NCI-H460 (cell line): ENCODE measurements around the gene RIN3. TPM values are rescaled to one million over a fixed set of nuclear protein-coding genes. Genes with fewer than 3 reads are reported as not detected.
A peak's percentile ranks its signal among the peaks of the same experiment; 100 is the strongest.

Experiments used
- DNase-seq: peaks from one replicate; pipeline ENCODE4 v3.0.0-alpha.2; 2016; ENCODE audit warnings: low read depth; ENCODE audit errors: extremely low read depth
- total RNA-seq: library from RNA; depleted of rRNA; stranded (reverse); fragments of >200 nt; shearing (Covaris generic); gene quantifications from 2 replicates; pipeline ENCODE4 v1.2.3, GENCODE V29; 2014

RIN3 gene
- total RNA-seq, 1 experiment from 2014 or later = 2.5 TPM

- no peak for DNase-seq
These were observed 189.9 kb downstream of the RIN3 start for GRCh38 chr14:92703516-92703915.

GRCh38 chr14:92704036-92704804 is 190.6 kb downstream of the RIN3 start:
- DNase-seq = no peak

GRCh38 chr14:92704821-92705220 is 191.2 kb downstream of the RIN3 start:
- no peak for DNase-seq

DNA sequence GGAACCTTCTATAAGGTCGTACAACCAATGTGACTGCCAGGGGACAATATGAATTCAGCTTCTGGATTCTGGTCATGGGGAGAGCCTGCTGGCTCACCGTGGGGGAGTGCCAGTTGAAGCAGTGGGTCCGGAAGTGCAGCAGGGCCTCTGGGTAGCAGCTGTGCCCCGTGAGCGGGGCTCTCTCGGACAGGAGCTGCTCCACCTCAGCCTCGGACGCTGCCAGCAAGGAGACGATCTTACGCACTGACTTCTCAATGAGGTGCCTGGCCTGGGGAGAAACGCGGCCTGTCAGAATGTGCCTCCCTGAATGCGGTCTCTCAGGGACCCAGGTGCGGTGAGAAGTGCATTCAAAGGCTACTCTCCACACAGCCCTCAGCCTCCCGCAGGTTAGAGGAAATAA is 192.8 kb downstream of the RIN3 start:
- no peak for DNase-seq

- DNase-seq = no peak
These were observed 195.9 kb downstream of the RIN3 start for GRCh38 chr14:92709340-92710000.

DNA sequence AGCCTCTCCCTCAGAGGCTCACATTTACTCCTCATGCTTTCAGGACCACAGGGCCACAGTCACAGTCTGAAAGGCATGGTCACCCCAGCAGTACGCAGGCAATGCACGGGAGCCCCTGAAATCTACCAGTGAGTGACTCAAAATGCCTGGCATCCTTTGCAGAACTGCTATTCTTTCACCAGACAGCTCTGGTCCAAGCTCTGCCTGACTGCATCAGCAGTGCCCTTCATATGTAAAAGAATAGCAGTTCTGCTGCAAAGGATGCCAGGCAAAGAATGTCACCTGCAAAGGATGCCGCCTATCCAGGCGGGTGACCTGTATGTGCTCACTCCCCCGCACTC is 196.4 kb downstream of the RIN3 start:
- no peak for DNase-seq

DNA sequence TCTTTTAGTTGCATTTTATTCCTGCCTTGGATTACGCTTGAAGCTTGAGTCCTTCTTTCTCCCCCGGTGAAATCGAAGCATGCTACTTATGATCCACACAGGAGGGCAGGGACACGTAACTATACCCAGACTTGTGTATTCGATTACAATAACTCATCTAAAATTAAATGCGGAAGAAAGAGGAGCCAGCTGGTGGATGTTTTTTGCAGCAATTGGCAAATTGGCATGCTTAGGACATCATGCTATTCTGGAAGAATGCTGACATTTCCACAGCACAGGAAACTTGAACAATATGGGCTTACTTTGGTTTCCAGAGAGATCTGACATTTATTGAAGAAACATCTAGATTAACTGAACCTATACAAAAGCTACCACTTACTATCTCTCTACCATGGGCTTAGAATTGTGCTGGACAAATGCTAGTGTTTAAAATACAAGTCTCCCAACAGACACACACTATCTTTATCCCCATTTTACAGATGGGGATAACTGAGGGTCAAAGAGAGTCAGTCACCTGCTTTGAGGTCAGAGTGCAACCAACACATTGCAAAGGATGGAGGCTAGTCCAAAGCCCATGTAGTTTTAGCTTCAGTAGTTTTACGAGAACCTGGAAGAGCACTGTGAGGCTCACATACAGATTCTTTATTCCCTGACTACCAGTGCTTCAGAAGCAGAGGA is 198.5 kb downstream of the RIN3 start:
- no peak for DNase-seq

DNA sequence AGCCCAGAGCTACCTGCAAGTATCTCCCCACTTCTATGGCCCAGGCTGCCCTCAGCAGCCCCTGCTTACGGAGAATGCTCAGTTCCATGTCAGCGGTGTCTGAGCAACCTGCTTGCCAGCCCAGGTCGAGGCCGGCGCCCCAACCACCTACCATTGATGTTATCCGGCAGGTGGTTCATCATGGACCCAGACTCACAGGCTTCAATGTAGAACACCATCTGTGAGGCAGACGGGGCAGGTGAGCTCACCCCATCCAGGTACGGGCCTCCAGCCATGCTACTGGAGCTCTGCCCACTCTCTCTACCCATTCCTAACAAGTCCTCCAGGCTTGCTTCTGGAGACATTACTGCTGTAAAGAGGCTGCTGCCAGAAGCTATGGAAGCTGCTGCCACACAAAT is 199.1 kb downstream of the RIN3 start:
- DNase-seq = no peak

- peak; percentile 75 for DNase-seq
These were observed 201.2 kb downstream of the RIN3 start for GRCh38 chr14:92714739-92715307.

- no peak for DNase-seq
These were observed 202.6 kb downstream of the RIN3 start for GRCh38 chr14:92716131-92716530.

- no peak for DNase-seq
These were observed 204.0 kb downstream of the RIN3 start for GRCh38 chr14:92717571-92718042.

DNA sequence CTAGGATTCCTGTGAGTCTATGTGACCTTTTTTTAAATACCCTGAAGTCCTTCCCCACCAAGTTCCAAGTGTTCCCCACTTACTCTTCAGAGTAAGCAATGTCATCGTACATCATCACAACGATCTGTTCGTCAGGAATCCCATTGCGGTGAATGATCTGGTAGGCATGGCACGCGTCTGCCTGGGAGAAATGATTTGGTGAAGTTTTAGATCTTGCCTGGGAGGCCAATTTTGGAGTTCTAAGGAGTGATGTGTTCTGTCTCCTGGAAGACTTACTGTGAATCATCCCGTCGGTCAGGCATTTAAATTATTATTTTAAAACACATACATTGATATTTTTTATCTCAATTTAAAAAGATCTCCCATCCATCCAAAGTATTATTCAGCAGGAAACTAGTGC is 205.1 kb downstream of the RIN3 start:
- no peak for DNase-seq

- DNase-seq = no peak
These were observed 205.8 kb downstream of the RIN3 start for GRCh38 chr14:92719421-92719820.

- DNase-seq = no peak
These were observed 206.3 kb downstream of the RIN3 start for GRCh38 chr14:92719890-92720323.

DNA sequence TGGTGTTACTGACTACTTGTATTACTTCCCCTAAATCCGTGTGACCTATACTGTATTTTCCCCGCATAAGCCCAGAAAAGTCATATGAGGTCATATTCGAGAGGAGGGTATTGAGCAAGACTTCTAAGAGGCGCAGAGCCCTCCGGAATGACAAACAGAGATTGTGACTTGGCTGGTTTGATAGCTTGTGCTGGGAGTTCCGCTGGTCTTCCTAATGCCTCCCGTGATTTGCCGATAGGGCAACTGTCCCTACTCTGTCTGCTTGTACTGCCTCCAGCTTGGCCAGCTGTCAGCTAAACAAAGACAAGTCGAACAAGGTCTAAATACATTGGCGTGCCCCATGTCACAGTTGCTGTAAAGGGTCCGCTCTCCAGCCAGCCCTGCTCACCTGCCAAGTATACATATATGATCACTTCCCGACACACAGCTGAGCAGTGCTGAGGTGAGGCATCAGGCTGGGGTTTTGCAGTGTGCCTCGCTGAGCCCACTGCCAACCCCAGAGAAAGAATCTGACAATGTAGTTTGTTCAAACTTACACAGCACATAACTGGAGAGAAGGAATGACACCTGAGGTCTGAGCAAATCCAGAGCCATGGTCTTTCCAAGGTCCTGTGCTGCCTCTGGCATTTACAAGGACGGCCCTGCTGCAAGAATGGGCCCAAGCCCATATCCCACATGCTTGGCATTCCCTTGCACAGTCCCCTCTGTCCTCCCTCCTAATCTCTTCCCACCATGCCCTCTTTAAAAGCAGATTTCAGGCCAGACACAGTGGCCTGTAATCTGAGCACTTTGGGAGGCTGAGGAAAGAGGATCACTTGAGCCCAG is 211.1 kb downstream of the RIN3 start:
- DNase-seq = no peak

DNA sequence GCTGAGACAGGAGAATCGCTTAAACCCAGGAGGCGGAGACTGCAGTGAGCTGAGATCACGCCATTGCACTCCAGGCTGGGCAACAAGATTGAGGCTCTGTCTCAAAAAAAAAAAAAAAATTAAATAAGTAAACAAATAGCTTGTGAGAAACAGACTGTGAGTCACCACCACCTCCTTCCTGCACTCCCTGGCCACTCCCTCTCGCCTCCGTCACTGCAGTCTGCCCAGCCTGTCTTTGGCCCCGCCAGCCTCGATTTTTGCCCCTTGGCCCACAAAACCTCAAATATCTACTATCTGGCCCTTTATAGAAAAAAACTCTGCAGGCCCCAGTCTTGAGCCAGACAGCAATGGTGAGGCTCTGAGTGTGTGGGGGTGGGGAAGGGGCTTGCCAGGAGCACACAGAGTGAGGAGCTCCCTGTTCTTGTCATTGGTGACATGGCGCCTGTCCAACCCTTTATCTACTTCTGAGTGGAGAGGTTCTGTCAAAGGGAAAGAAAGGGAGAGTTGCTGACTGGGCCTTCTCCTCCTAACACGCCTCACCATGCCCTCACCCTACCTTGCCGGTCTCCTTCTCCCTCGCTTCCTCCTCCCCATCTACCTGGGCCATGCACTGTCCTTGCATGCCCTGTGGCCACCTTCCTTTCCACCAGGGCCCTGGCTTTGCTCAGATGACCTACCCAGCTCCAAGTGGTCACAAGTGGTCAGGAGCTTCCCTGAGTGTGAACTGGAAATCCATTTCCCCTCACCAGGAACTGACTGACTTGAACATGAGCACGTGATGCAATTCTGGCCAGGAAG is 212.8 kb downstream of the RIN3 start:
- DNase-seq = peak; percentile 73

- no peak for DNase-seq
These were observed 213.3 kb downstream of the RIN3 start for GRCh38 chr14:92726933-92727262.

DNA sequence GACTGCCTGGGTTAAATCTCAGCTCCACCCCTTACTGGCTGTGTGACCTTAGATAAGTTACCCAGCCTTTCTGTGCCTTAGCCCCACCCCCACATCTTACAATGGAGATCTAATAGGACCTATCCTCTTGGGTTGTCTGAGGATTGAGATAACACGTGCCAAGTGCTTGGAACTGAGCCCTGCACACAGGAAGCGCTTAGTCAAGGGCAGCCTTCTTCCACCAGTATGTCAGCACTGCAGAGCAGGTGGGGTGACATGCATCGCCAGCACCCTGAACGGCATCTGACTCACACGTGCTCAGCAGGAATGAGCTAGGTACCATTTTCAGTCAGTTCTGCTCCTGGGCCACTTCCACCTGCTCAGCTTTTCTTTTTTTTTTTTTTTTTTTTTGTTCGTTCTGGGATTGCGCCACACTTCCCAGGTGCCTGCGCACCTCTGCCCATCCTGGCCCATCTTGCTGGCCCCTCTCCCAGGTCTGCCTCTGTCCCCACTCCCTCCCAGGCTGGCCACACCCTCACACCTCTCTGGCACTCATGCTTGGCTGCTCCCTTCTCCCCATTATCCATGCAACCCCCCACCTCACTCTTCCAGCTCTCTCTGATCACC is 215.3 kb downstream of the RIN3 start:
- no peak for DNase-seq

DNA sequence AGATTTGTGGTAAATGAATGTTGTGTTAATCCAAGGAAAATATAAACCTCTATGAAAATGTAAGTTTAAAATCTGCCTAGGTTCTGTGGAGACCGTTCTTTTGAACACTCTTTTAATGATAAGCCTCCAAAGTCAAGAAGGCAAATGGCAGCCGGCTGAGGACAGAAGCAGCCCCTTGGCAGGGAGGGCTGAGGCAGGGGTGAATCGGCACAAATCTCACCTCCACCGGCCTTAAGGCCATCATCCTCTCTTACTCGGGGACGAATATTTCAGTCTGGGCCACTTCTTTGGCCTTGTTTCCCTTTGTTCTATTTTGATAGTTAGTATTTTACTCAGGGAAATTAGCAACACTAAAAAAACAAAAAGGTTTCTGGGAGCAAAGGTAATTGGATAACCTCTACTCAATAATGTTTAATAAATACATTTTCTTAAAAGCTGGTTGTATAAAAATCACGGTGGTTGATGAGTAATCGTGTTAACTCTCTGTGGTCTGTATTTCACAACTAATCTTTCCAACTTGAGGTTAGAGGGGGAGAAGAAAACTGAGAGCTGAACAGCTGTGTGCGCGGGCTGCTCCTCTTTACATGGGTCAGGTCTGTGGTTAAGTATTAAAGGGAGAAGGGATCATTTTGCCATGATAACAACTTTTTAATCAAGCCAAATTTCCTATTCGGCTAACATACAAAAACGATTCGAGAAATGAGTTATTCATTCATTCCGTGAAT is 216.2 kb downstream of the RIN3 start:
- DNase-seq = no peak
